GM21423 (cell line): ENCODE results near the gene TLE6.
"Not testable (repeated sequence)": the region's sequence is repeated elsewhere in the genome, so short reads cannot be mapped to it uniquely, and the experiment has no call there.

Experiments
- ATAC-seq: cut with Tn5 transposase; IDR thresholded peaks from one replicate; pipeline ENCODE4 v1.9.1; 2021; ENCODE audit warnings: mild to moderate bottlenecking, moderate library complexity; ENCODE audit not compliant: unreplicated experiment

Gene TLE6

GRCh38 chr19:2973229-2973628 lies 4.1 kb upstream of the TLE6 start:
- no peak for ATAC-seq

- no peak for ATAC-seq
Observed at GRCh38 chr19:2974342-2975041, 2.9 kb upstream of the TLE6 start.

GRCh38 chr19:2976609-2977000 lies 759 bp upstream of the TLE6 start:
- ATAC-seq = no peak

GRCh38 chr19:2977746-2978138 lies 378 bp downstream of the TLE6 start:
- ATAC-seq = no peak

DNA sequence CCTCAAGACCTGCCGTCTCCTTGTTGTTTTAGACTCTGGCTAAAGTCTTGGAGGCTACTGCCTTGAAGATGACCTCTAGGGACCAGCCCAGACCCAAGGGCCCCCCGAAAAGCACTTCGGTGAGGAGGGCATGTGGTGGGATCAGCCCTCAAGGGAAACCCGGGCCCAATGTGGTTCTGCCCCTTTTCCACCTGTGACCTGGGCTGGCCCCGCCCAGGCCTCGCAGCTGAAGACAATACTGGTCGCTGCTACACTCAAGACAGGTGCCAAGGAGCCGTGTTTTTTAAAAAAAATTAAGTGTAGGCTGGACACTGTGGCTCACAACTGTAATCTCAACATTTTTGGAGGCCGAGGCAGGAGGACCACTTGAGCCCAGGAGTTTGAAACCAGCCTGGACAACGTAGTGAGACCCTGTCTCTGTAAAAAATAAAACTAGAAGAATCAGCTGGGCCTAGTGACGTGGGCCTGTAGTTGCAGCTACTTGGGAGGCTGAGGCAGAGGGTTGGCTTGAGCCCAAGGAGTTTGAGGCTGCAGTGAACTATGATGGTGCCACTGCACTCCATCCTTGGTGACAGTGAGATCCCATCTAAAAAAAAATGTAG lies 903 bp downstream of the TLE6 start:
- no peak for ATAC-seq

- ATAC-seq = no peak
Observed at GRCh38 chr19:2978772-2979171, 1.4 kb downstream of the TLE6 start.

DNA sequence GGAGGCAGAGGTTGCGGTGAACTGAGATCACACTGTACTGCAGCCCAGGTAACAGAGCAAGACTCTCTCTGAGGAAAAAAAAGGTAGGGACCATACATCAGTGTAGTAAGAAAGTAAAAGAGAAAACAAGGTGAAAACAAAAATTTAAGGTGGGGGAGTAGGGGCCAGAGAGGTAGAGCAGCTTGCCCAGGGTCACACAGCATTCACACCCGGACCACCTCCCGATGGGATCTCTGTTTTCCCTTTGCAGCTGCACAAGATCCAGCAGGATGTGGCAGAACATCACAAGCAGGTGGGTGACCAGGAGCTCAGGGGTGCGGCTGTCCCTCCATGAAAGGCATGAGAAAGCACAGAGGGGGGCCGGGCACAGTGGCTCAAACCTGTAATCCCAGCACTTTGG lies 4.5 kb downstream of the TLE6 start:
- no peak for ATAC-seq

GRCh38 chr19:2982561-2982960 lies 5.2 kb downstream of the TLE6 start:
- no peak for ATAC-seq

DNA sequence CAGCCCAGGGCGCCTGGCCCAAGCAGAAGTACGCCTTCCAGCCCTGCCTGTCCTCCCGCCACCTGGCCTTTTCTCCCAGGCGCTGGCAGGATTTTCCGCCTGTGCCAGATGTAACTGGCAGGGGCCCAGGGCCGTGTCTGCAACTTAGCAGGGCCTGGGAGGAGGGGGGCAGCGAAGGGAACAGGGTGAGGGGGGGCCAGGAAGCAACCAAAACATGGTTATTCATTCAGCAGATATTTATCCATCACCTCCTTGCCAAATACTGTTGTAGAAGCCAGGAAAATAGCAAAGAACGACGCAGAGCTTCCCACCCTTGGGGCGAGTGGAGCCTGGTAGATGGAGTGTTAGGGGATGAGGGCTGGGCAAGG lies 5.6 kb downstream of the TLE6 start:
- no peak for ATAC-seq

DNA sequence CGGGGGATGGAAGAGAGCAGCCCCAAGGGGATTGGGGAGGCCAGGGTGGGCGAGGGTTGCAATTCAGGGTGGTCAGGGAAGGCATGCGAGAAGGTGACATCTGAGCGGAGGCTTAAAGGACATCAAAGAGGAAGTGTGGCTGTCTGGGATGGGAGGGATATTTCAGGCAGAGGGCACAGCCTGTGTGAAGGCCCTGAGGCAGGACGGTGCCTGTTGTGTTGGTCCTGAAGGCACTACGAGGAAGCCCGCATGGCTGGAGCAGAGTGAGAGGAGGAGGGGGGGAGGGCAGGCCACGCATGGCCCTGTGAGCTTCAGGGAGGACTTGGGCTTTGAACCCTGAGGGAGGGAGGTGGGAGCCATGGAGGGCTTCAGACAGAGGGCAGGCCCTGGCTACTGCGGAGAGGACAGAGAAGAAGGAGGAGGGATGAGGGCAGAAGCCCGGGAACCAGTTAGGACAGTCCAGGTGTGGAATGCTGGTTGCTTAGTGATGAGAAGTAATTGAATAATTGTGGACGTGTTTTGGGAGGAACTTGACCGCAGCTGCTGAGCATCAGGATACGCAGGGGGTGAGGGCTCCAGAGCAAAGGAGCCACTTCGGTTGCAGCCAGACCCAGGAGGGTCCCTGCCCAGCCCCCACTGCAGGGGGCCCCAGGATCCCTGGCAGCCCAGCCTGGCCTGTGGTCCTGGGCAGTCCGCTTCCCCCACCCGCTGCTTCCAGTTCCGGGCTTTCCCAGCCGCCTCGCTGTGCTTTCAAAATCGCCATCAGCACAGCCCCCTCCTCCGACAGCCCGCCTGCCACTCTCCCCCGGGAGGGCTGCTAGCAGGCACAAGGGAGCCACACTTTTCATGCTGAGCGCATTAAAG lies 6.2 kb downstream of the TLE6 start:
- ATAC-seq = no peak

DNA sequence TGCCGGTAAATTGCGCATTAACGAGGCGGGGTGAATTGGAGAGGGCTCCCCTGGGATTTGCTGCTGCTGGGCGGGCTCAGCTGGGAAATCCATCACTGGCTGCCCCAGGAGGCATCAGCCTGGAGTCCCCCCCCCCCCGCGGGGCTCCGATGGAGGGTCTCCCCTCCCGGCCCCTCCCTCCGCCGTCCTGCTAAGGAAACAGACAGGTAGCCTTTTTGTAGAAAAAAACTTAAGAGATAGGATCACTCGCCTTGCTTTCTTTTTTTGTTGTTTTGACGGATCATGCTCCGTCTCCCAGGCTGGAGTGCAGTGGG lies 6.8 kb downstream of the TLE6 start:
- no peak for ATAC-seq

GRCh38 chr19:2986951-2987524 lies 9.7 kb downstream of the TLE6 start:
- ATAC-seq = no peak

- ATAC-seq = no peak
Observed at GRCh38 chr19:2987797-2988196, 10.4 kb downstream of the TLE6 start.

- no peak for ATAC-seq
Observed at GRCh38 chr19:2988568-2988967, 11.2 kb downstream of the TLE6 start.

DNA sequence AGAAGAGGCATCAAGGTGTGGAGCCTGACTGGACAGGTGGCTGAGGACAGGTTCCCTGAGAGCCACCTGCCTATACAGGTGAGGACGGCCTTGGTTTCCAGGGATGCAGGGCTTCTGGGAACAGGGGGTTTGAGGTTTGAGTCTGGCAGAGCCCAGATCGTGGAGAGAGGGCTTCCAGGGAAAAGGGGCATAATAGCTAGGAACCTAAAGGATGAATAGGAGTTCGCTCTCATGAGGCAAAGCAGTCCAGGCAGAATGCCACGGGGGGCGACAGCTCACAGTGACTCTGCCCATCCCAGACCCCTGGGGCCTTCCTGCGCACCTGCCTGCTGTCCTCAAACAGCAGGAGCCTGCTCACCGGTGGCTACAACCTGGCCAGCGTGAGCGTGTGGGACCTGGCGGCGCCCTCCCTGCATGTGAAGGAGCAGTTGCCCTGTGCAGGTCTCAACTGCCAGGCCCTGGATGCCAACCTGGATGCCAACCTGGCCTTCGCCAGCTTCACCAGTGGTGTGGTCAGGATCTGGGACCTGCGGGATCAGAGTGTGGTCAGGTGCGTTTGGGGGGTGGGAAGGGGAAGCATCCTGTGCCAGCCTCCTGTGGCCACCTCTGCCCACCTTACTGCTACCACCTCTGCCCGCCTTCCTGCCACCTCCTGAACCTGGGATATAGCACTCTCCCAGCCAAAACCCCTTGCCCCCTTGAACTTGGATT lies 12.0 kb downstream of the TLE6 start:
- ATAC-seq = no peak

- not testable (repeated sequence) for ATAC-seq
Observed at GRCh38 chr19:2992333-2992732, 15.0 kb downstream of the TLE6 start.

- no peak for ATAC-seq
Observed at GRCh38 chr19:2992958-2993357, 15.6 kb downstream of the TLE6 start.

GRCh38 chr19:2993579-2993978 lies 16.2 kb downstream of the TLE6 start:
- no peak for ATAC-seq

GRCh38 chr19:2994588-2995131 lies 17.3 kb downstream of the TLE6 start:
- ATAC-seq = no peak

- no peak for ATAC-seq
Observed at GRCh38 chr19:2997720-2998119, 20.4 kb downstream of the TLE6 start.

- ATAC-seq = no peak
Observed at GRCh38 chr19:2998642-2999041, 21.3 kb downstream of the TLE6 start.
